ENCODE measurements around the gene NCS1.
A peak's percentile ranks its signal among the peaks of the same experiment; 100 is the strongest.
"Not testable (repeated sequence)": the region's sequence is repeated elsewhere in the genome, so short reads cannot be mapped to it uniquely, and the experiment has no call there.

Gene NCS1

DNA sequence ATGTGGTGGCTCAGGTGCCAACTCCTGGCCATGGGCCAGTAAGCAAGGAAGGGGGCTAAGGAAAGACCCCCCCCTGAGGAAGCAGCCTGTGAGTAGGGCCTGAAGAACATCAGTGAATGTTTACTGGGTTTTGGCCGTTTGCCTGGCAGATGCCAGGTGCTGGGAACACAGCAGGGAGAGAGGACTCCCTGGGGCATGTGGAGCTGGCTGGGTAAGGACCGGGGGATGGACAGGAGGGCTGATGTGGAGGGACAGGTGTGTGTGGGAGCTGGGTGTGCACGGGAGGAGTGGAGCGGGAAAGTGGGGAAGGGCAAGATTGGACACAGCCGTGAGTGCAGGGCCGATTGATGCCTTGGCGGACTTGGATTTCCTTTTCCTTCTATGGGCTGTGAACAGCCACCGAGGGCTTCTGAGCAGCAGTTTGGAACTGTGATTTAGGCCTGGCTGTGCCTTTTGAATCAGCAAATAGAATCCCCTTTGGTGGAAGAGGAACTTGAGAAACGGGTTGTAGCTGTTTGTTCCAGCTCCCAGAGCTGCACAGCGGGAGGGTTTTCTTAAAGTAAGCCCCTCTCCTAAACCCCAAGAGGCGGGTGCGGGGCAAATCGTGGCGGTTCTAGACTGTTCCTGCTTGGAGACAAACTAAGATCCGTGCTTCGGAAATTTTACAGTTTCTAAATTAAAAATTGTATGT is 96.5 kb downstream of the NCS1 start:
- Histone ChIP-seq H3K27ac (peak overlapping the region in 2 of 21 experiments; percentile 40 to 72), H3K4me3 (no peak overlapping the region)

DNA sequence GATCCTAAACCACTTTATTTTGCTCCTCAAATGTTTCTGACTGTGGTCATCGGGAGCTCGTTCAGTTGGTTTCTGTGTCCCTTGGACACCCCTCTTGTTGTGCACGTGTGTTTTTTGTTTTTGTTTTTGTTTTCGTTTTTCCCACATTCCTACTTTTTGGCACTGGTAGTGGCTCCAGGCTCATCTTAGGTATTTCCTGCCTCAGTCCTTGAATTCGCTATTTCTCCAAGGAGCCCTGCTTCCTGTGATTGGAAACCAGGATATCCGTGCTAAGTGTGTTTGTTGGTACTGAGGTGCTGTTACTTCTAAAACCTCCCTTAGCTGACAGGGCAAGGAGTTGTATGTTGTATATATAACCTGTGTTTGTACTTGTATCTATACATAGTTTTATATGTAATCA is 99.3 kb downstream of the NCS1 start:
- Histone ChIP-seq H3K27ac (peak overlapping the region in 1 of 21 experiments; percentile 29), H3K4me3 (no peak overlapping the region)

DNA sequence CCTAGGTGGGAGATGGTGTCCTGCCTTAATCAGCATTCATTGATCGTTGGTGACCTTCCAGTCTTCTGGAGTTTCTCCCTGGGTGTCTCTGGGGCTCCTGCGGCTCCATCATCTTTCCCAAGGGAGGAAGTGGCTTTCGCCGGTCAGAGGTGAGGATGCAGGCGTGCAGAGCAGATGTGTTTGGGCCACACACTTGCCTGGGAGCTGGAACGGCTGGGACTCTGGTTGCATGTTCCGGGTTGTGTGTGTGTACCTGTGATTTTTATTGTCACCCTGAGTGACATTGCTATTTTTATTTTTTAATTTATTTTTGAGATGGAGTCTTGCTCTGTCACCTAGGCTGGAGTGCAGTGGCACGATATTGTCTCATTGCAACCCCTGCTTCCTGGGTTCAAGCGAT is 103.0 kb downstream of the NCS1 start:
- Histone ChIP-seq H3K4me3 (no peak overlapping the region), H3K27ac (no peak overlapping the region)

- Histone ChIP-seq H3K4me3 (no peak overlapping the region), H3K27ac (peak overlapping the region in 1 of 21 experiments; percentile 41)
Measured at GRCh38 chr9:130276121-130276520, 103.9 kb downstream of the NCS1 start.

DNA sequence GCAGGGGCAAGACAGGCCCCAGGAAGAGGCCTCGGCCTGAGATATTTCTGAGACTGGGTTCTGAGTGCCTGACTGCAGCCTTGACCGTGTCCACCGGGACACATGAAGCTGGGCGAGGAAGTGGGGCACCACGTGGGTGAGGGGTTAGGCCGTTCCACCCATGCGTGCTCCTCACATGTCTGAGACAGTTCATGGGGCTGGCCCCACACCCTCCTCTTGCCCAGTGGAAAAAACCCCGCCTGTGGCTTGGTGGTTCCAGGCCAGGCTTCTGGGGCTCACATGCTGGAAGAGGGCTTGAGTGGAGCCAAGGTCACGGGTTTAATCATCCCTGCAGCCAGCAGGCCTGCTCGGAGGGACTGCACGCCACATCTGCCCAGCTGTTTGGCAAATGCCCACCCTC is 104.8 kb downstream of the NCS1 start:
- H3K4me3 ChIP-seq = no peak overlapping the region
- H3K27ac ChIP-seq = no peak overlapping the region

- H3K4me3 ChIP-seq, H3K27ac ChIP-seq: not testable (repeated sequence)
Measured at GRCh38 chr9:130277525-130277924, 105.3 kb downstream of the NCS1 start.

GRCh38 chr9:130283539-130284248 is 111.5 kb downstream of the NCS1 start:
- Histone ChIP-seq H3K4me3 (no peak overlapping the region), H3K27ac (no peak overlapping the region)

GRCh38 chr9:130284249-130284625 is 112.0 kb downstream of the NCS1 start:
- H3K27ac ChIP-seq = no peak overlapping the region
- H3K4me3 ChIP-seq = no peak overlapping the region

DNA sequence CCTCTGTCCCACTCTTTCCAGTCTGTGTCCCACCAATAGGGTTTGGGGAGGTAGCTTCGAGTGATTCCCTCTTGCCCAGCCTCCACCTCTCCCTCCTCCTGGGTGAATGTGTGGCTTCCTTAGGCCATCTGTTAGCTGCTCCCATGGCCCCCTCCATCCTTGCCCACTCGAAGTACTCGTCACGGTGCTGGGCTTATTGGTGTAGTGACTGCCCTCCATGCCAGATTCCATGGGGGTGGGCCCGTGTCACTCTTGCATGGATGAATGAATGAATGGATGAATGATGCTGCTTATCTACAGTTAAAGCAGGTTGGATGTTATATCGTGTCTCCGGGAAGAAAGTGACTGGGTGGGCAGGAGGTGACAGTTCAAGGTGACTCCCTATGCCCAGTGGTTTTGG is 112.5 kb downstream of the NCS1 start:
- H3K27ac ChIP-seq = no peak overlapping the region
- no peak overlapping the region for H3K4me3 ChIP-seq

DNA sequence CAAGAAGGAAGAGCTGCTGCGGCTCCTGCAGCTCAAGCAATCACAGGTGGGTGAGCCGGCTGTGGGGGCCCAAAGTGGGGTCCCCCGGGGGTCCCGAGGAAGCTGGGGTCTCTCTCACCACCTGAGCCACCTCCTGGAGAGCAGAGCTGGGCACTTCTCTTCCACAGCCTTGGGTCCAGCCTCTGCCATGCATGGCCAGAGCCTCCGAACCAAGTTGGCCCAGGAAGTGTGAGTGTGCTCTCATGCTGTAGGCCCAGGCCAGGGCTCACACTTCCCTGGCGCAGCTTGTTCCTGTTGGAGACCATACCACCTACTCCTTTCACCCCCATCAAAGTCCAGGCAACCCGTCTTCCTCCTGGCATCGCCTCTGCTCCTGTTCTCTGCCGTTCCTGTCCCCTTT is 113.1 kb downstream of the NCS1 start:
- Histone ChIP-seq H3K4me3 (no peak overlapping the region), H3K27ac (no peak overlapping the region)

DNA sequence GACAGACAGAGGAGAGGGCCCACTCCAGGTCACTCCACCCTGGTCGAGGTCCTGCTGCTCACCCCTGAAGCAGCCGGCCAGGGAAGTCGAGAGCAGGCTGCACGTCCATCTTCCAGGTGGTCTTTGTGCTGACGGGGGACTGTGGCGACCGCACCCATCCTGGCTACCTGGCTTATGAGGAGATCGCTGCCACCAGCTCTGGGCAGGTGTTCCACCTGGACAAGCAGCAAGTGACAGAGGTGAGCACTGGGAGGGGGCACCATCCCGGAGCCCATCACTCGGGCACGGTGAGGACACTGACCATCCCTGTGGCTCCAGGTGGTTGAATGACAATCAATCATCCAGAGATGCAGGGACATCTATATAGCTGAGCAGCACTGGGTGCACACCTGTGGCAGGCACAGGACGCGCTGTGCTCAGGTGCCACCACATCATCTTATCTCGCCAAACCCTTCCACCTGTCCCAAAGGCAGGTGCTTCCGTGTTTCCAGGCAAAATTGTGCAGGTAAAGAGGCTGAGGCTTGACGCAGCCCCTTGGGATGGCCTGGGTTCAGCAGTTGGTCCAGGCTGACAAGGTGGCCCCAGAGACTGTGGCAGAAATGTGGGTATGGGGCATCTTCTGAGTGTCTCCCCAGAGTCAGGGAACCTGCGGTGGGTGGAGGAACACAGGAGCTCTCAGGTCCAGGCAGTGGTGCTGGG is 114.0 kb downstream of the NCS1 start:
- no peak overlapping the region for H3K4me3 ChIP-seq
- H3K27ac ChIP-seq = no peak overlapping the region

Measured in skin epidermis (tissue), 12 donors.